GM19025 (cell line): ENCODE measurements around the gene CMYA5.

Source experiments
- ATAC-seq: cut with Tn5 transposase; IDR thresholded peaks from one replicate; pipeline ENCODE4 v1.9.1; 2021; ENCODE audit warnings: mild to moderate bottlenecking, low read depth, moderate library complexity; ENCODE audit not compliant: unreplicated experiment

The CMYA5 gene

GRCh38 chr5:79787448-79787847, 97.8 kb downstream of the CMYA5 start:
- no peak for ATAC-seq

- ATAC-seq = no peak
These were observed 102.2 kb downstream of the CMYA5 start for GRCh38 chr5:79791843-79792242.

GRCh38 chr5:79792463-79792862, 102.8 kb downstream of the CMYA5 start:
- no peak for ATAC-seq

GRCh38 chr5:79793304-79793703, 103.7 kb downstream of the CMYA5 start:
- no peak for ATAC-seq

- no peak for ATAC-seq
These were observed 104.1 kb downstream of the CMYA5 start for GRCh38 chr5:79793722-79794121.

GRCh38 chr5:79794347-79794746, 104.7 kb downstream of the CMYA5 start:
- no peak for ATAC-seq

- no peak for ATAC-seq
These were observed 106.2 kb downstream of the CMYA5 start for GRCh38 chr5:79795764-79796398.

- ATAC-seq = no peak
These were observed 109.4 kb downstream of the CMYA5 start for GRCh38 chr5:79798893-79799590.

GRCh38 chr5:79800979-79801827, 111.6 kb downstream of the CMYA5 start:
- no peak for ATAC-seq

GRCh38 chr5:79802406-79802805, 112.8 kb downstream of the CMYA5 start:
- no peak for ATAC-seq

GRCh38 chr5:79803007-79803406, 113.4 kb downstream of the CMYA5 start:
- no peak for ATAC-seq

GRCh38 chr5:79806741-79807140, 117.1 kb downstream of the CMYA5 start:
- no peak for ATAC-seq

- ATAC-seq = no peak
These were observed 120.1 kb downstream of the CMYA5 start for GRCh38 chr5:79809743-79810142.

- ATAC-seq = no peak
These were observed 121.4 kb downstream of the CMYA5 start for GRCh38 chr5:79811081-79811480.

GRCh38 chr5:79811904-79812303, 122.3 kb downstream of the CMYA5 start:
- ATAC-seq = no peak

GRCh38 chr5:79814699-79815098, 125.1 kb downstream of the CMYA5 start:
- no peak for ATAC-seq

- no peak for ATAC-seq
These were observed 126.4 kb downstream of the CMYA5 start for GRCh38 chr5:79816014-79816413.

- ATAC-seq = no peak
These were observed 131.0 kb downstream of the CMYA5 start for GRCh38 chr5:79820648-79821047.

- no peak for ATAC-seq
These were observed 134.8 kb downstream of the CMYA5 start for GRCh38 chr5:79824444-79824843.

GRCh38 chr5:79825802-79826201, 136.2 kb downstream of the CMYA5 start:
- ATAC-seq = no peak

GRCh38 chr5:79827159-79827629, 137.6 kb downstream of the CMYA5 start:
- ATAC-seq = no peak
